Mesenchymal stem cell (in vitro differentiated cells and primary cell): ENCODE data around the gene TXNDC15.

ENCODE experiments used
- DNase-seq: peaks from one replicate; pipeline ENCODE4 v3.0.0-alpha.2; 2013
- H2AFZ ChIP-seq: one replicate; pipeline ENCODE4 v1.6.1; 2013; ENCODE audit warnings: low read depth, mild to moderate bottlenecking, control low read depth, inconsistent platforms, low read length, moderate library complexity
- H2AK5ac ChIP-seq: 2 replicates; pipeline ENCODE4 v1.6.1; 2013; ENCODE audit warnings: low read length, moderate library complexity, mild to moderate bottlenecking, inconsistent platforms; ENCODE audit not compliant: severe bottlenecking
- H2BK120ac ChIP-seq: one replicate; pipeline ENCODE4 v1.6.1; 2013; ENCODE audit warnings: low read depth, mild to moderate bottlenecking, inconsistent platforms, low read length, moderate library complexity
- H2BK12ac ChIP-seq, 2 experiments: one replicate each; pipeline ENCODE4 v1.6.1; 2013; ENCODE audit warnings: inconsistent platforms in 2 of 2, low read length in 2 of 2, mild to moderate bottlenecking in 2 of 2, moderate library complexity in 2 of 2, control low read depth in 1 of 2
- H2BK15ac ChIP-seq: one replicate; pipeline ENCODE4 v1.6.1; 2013; ENCODE audit warnings: mild to moderate bottlenecking, low read depth, inconsistent platforms; ENCODE audit not compliant: poor library complexity, severe bottlenecking
- H2BK5ac ChIP-seq: 2 replicates; pipeline ENCODE4 v1.6.1; 2013; ENCODE audit warnings: low read depth, mild to moderate bottlenecking, low read length, control low read depth, inconsistent platforms; ENCODE audit not compliant: poor library complexity, severe bottlenecking
- H3K14ac ChIP-seq, 2 experiments: one replicate each; pipeline ENCODE4 v1.6.1; 2013; ENCODE audit warnings: inconsistent platforms in 2 of 2, low read length in 2 of 2, control low read depth in 1 of 2, mild to moderate bottlenecking in 1 of 2, moderate library complexity in 1 of 2
- H3K18ac ChIP-seq, 2 experiments: one replicate each; pipeline ENCODE4 v1.6.1; 2013; ENCODE audit warnings: inconsistent platforms in 2 of 2, low read length in 2 of 2, control low read depth in 1 of 2, low read depth in 1 of 2, mild to moderate bottlenecking in 1 of 2
- H3K23ac ChIP-seq, 2 experiments: one replicate each; pipeline ENCODE4 v1.6.1; 2013; ENCODE audit warnings: inconsistent platforms in 2 of 2, low read length in 2 of 2, mild to moderate bottlenecking in 2 of 2, moderate library complexity in 2 of 2, control low read depth in 1 of 2
- H3K27ac ChIP-seq: 2 replicates; pipeline ENCODE4 v1.5.1; 2013; ENCODE audit warnings: mild to moderate bottlenecking, moderate library complexity, low read length, control low read depth, inconsistent platforms; ENCODE audit not compliant: poor library complexity, severe bottlenecking
- H3K27me3 ChIP-seq, 2 experiments: 2 replicates each; pipeline versions ENCODE4 v1.6.1 to v1.7.0; 2013; ENCODE audit warnings: low read length in 2 of 2, mild to moderate bottlenecking in 2 of 2, moderate library complexity in 2 of 2, control low read depth in 1 of 2, inconsistent platforms in 1 of 2; ENCODE audit not compliant: control insufficient read depth in 1 of 2, insufficient read depth in 1 of 2
- H3K36me3 ChIP-seq, 2 experiments: 2 replicates each; pipeline versions ENCODE4 v1.6.1 to v1.7.0; 2013; ENCODE audit warnings: low read length in 2 of 2, control low read depth in 1 of 2, inconsistent platforms in 1 of 2, low read depth in 1 of 2, mild to moderate bottlenecking in 1 of 2; ENCODE audit not compliant: insufficient read depth in 2 of 2, control insufficient read depth in 1 of 2
- H3K4ac ChIP-seq, 2 experiments: one replicate each; pipeline ENCODE4 v1.6.1; 2013; ENCODE audit warnings: inconsistent platforms in 2 of 2, low read length in 2 of 2, mild to moderate bottlenecking in 2 of 2, moderate library complexity in 2 of 2, control low read depth in 1 of 2, low read depth in 1 of 2
- H3K4me1 ChIP-seq: 2 replicates; pipeline ENCODE4 v1.6.1; 2013; ENCODE audit warnings: low read depth, low read length, control low read depth; ENCODE audit not compliant: control insufficient read depth, insufficient read depth
- H3K4me2 ChIP-seq: 2 replicates; pipeline ENCODE4 v1.6.1; 2013; ENCODE audit warnings: low read length, mild to moderate bottlenecking, inconsistent platforms; ENCODE audit not compliant: poor library complexity, severe bottlenecking
- H3K4me3 ChIP-seq, 2 experiments: 2 replicates each; pipeline versions ENCODE4 v1.5.1 to v1.7.0; 2013; ENCODE audit warnings: low read length in 2 of 2, mild to moderate bottlenecking in 2 of 2, control low read depth in 1 of 2, low read depth in 1 of 2; ENCODE audit not compliant: insufficient read depth in 1 of 2
- H3K79me1 ChIP-seq: replicated peaks from 2 replicates; pipeline ENCODE4 v1.6.1; 2013; ENCODE audit warnings: mild to moderate bottlenecking, control low read depth, low read length, inconsistent platforms; ENCODE audit not compliant: poor library complexity, severe bottlenecking
- H3K9ac ChIP-seq: 2 replicates; pipeline ENCODE4 v1.7.0; 2013; ENCODE audit warnings: mild to moderate bottlenecking, low read length, moderate library complexity
- H3K9me3 ChIP-seq: 2 replicates; pipeline ENCODE4 v1.7.0; 2013; ENCODE audit warnings: mild to moderate bottlenecking, low read length; ENCODE audit not compliant: control insufficient read depth
- H4K8ac ChIP-seq: one replicate; pipeline ENCODE4 v1.6.1; 2013; ENCODE audit warnings: inconsistent platforms, mild to moderate bottlenecking, low read length, moderate library complexity
- H4K91ac ChIP-seq: one replicate; pipeline ENCODE4 v1.6.1; 2013; ENCODE audit warnings: mild to moderate bottlenecking, low read length, inconsistent platforms
- WGBS: methylation state at CpG from one replicate; pipeline ENCODE4 v1.1.7; 2013; ENCODE audit warnings: mixed read lengths; 5-methylcytosine and 5-hydroxymethylcytosine counted together

TXNDC15 gene

DNA sequence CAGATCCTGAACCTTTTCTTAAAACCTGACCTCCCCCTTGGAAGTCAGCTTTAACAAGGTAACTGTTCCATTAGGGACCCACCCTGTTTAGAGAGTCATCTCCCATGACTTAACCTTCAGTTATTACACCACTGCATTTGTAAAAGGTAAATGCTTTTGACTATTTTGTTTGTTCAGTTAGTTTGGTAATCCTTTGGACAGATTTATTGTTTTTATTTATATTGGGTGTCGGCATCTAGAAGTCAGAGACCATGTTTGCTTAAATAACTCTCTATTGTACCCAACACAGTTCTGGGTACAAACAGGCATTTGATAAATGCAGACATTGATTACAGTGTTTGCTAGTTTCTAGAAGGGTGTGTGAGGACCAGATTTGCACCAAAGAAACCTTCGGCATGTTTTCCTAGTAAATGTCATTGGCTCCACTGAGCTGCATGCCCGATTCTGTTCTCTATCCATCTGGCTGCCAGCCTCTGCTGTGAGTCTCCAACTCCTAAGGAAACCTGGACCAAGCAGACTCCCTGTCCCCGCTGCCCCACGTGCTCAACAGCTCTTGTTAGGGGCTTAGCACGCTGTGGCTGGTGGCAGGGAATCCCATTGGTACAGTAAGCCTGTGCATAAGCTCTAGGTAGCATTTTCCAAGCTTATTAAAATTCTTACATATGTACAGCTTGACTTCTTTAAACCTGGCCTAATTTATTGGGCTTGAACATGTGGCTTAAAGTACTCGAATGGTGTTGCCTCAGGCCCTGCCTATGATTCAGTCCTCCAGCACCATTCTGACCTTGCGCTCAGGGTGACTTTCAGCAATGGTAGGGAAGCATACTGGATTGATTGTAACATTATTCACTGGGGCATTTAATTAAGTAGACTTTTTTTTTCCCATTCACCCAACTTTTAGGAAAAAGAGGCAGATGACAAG is 37.4 kb downstream of the TXNDC15 start:
- no peak overlapping the region for H3K27ac ChIP-seq
- no peak overlapping the region for H3K14ac ChIP-seq
- H2AK5ac ChIP-seq = no peak overlapping the region
- DNase-seq = no peak
- H2BK12ac ChIP-seq = no peak overlapping the region
- no peak overlapping the region for H3K18ac ChIP-seq
- no peaks in the 10 kb centered on the region for H3K27me3 ChIP-seq
- H3K4me2 ChIP-seq = no peak overlapping the region
- H4K91ac ChIP-seq = no peak overlapping the region
- WGBS = 92% methylated on average over 6 of the region's 8 CpGs
- peaks cover 1% of the 10 kb centered on the region for H3K4me1 ChIP-seq
- H3K79me1 ChIP-seq = peaks cover 30% of the 10 kb centered on the region
- H3K4me3 ChIP-seq = no peak overlapping the region
- no peak overlapping the region for H2BK5ac ChIP-seq
- H3K36me3 ChIP-seq = peaks cover 20 to 54% of the 10 kb centered on the region in 2 experiments
- no peak overlapping the region for H4K8ac ChIP-seq
- H2BK15ac ChIP-seq = no peak overlapping the region
- no peak overlapping the region for H2BK120ac ChIP-seq
- no peak overlapping the region for H3K4ac ChIP-seq
- H2AFZ ChIP-seq = no peak overlapping the region
- no peak overlapping the region for H3K9ac ChIP-seq
- H3K23ac ChIP-seq = no peak overlapping the region
- H3K9me3 ChIP-seq = no peaks in the 10 kb centered on the region

DNA sequence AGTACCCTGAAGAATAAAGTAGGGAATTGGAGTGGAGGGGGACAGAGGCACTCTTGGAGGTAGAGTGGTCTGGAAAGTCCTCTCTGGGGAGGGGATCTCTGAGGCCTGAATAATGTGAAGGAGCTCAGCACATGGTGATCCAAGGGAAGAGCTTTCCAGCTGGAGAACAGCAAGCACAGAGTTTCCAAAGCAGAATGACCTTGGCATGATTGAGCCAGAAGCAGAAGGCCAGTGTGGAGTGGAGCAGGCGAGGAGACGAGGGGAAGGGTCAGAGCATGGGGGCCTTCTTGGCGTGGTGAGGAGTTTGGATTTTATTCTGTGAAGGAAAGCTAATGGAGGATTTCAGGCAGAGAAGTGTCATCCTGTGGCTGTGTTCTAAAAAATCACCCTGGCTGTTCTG is 39.1 kb downstream of the TXNDC15 start:
- H4K91ac ChIP-seq = no peak overlapping the region
- H3K4me2 ChIP-seq = no peak overlapping the region
- H3K4me3 ChIP-seq = no peak overlapping the region
- no peak overlapping the region for H3K4ac ChIP-seq
- no peak overlapping the region for H3K9ac ChIP-seq
- H3K79me1 ChIP-seq = peaks cover 26% of the 10 kb centered on the region
- H3K9me3 ChIP-seq = no peaks in the 10 kb centered on the region
- no peak overlapping the region for H2AK5ac ChIP-seq
- H3K18ac ChIP-seq = no peak overlapping the region
- H3K27me3 ChIP-seq = no peaks in the 10 kb centered on the region
- no peak overlapping the region for H3K23ac ChIP-seq
- H2BK12ac ChIP-seq = no peak overlapping the region
- peaks cover 20 to 64% of the 10 kb centered on the region in 2 experiments for H3K36me3 ChIP-seq
- H2BK15ac ChIP-seq = no peak overlapping the region
- WGBS = 95% methylated on average over 3 of the region's 3 CpGs
- H2BK5ac ChIP-seq = no peak overlapping the region
- no peak overlapping the region for H2AFZ ChIP-seq
- no peak overlapping the region for H2BK120ac ChIP-seq
- no peak overlapping the region for H3K14ac ChIP-seq
- no peak overlapping the region for H4K8ac ChIP-seq
- H3K27ac ChIP-seq = no peak overlapping the region
- peaks cover 1% of the 10 kb centered on the region for H3K4me1 ChIP-seq
- no peak for DNase-seq

DNA sequence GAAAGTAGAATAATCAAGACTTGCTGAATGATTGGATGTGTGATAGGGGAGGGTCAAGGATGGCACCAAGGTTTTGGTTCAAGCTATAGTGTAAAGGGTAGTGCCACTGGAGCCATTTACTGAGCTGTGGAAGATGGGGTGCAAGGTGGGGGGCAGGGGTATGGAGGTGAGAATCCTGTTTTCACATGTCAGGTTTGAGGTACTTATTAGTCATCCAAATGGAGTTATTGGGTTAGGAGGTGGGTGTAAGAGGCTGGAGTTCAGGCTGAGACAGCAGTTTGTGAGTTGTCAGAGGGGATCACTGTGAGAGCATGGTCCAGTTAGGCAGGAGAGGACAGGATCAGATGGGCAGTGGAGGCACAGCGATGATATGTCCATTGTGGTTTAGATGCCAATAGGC is 39.6 kb downstream of the TXNDC15 start:
- no peak overlapping the region for H2BK120ac ChIP-seq
- WGBS = 100% methylated on average over 1 of the region's 1 CpG
- H3K18ac ChIP-seq = no peak overlapping the region
- no peak overlapping the region for H3K4me2 ChIP-seq
- H3K4me3 ChIP-seq = no peak overlapping the region
- no peak overlapping the region for H2BK5ac ChIP-seq
- no peak overlapping the region for H3K14ac ChIP-seq
- H3K27me3 ChIP-seq = no peaks in the 10 kb centered on the region
- peaks cover 1% of the 10 kb centered on the region for H3K4me1 ChIP-seq
- H2AFZ ChIP-seq = no peak overlapping the region
- H3K23ac ChIP-seq = no peak overlapping the region
- H3K27ac ChIP-seq = no peak overlapping the region
- no peak overlapping the region for H3K9ac ChIP-seq
- H2AK5ac ChIP-seq = no peak overlapping the region
- peaks cover 20 to 63% of the 10 kb centered on the region in 2 experiments for H3K36me3 ChIP-seq
- H3K4ac ChIP-seq = no peak overlapping the region
- H3K9me3 ChIP-seq = no peaks in the 10 kb centered on the region
- no peak overlapping the region for H4K91ac ChIP-seq
- no peak for DNase-seq
- H2BK15ac ChIP-seq = no peak overlapping the region
- no peak overlapping the region for H2BK12ac ChIP-seq
- peaks cover 27% of the 10 kb centered on the region for H3K79me1 ChIP-seq
- no peak overlapping the region for H4K8ac ChIP-seq

DNA sequence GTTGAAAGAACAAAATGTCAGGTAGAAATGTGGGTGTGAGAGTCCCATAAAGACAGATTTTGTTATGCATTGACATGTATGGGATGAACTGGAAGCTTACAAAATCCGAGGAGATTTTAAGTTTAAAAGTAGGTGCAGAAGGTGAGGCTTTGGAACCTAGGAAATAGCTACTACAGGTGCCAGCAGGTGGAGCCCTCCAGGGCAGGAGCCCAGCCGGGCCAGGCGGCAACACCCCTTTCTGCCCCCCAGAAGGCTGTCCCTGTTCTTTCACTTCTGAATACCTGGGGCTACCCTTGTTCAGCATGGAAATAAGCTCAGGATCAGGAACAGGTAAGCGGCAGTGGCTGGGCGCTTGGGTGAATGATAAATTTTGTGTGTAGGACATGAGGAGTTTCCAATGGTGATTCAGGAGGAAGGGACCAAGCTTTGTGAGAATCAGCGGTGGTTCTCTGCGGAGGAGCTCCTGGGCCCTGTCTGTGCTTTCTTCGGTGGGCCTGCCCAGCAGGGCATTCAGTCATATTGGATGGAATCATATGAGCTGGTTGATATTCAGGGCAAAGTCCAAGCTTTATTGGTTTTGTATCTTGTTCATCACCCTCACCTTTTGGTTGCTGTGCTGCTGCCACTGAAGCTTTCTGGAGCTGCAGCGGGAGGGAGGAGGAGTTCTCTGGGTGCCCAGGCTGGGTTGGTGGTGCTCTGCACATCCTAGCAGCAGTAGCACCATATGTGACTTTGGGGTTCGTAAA is 43.1 kb downstream of the TXNDC15 start:
- Histone ChIP-seq H3K4me2 (no peak overlapping the region), H3K4me3 (no peak overlapping the region), H3K27ac (no peak overlapping the region), H3K14ac (no peak overlapping the region), H4K8ac (no peak overlapping the region), H3K27me3 (no peaks in the 10 kb centered on the region), H4K91ac (no peak overlapping the region), H2BK15ac (no peak overlapping the region), H3K18ac (no peak overlapping the region), H2AK5ac (no peak overlapping the region), H2BK120ac (no peak overlapping the region), H3K9me3 (no peaks in the 10 kb centered on the region), H3K23ac (no peak overlapping the region), H2BK5ac (no peak overlapping the region), H2BK12ac (no peak overlapping the region), H3K79me1 (peaks cover 36% of the 10 kb centered on the region), H2AFZ (no peak overlapping the region), H3K4me1 (no peaks in the 10 kb centered on the region), H3K36me3 (peaks cover 29 to 51% of the 10 kb centered on the region in 2 experiments), H3K9ac (no peak overlapping the region), H3K4ac (no peak overlapping the region)
- 93% methylated on average over 10 of the region's 10 CpGs for WGBS
- DNase-seq = no peak
